Posterior cingulate gyrus (tissue), 11 donors: Measurements from ENCODE around the gene TSC22D2.

Experiments used
- DNase-seq, 10 donors: peaks; one replicate each; pipeline versions ENCODE4 v3.0.0 to v3.0.0-alpha.2; 2020 to 2021; ENCODE audit warnings: mixed read lengths in 3 of 10
- intact Hi-C: fragments of 100-400 bp; cut with DNase I; formaldehyde crosslinking; loops from one replicate; pipeline ENCODE4 v1.15.1; 2023

TSC22D2 gene

GRCh38 chr3:150384296-150385212 is 23.5 kb upstream of the TSC22D2 start:
- intact Hi-C loops = no loop called here
- peak in 5 of 10 donors; percentile 11 to 79 (median 21) for DNase-seq

- DNase-seq = no peak
- intact Hi-C loops = no loop called here
These were observed 22.5 kb upstream of the TSC22D2 start for GRCh38 chr3:150385296-150386242.

- DNase-seq = no peak
- intact Hi-C loops = no loop called here
These were observed 19.3 kb upstream of the TSC22D2 start for GRCh38 chr3:150388498-150389418.

- intact Hi-C loops = no loop called here
- DNase-seq = no peak
These were observed 18.0 kb upstream of the TSC22D2 start for GRCh38 chr3:150390087-150390486.

- intact Hi-C loops = no loop called here
- no peak for DNase-seq
These were observed 16.9 kb upstream of the TSC22D2 start for GRCh38 chr3:150391161-150391560.

- intact Hi-C loops = no loop called here
- no peak for DNase-seq
These were observed 14.4 kb upstream of the TSC22D2 start for GRCh38 chr3:150393745-150394144.

GRCh38 chr3:150394606-150395005 is 13.5 kb upstream of the TSC22D2 start:
- intact Hi-C loops = no loop called here

GRCh38 chr3:150396491-150396890 is 11.6 kb upstream of the TSC22D2 start:
- no peak for DNase-seq
- intact Hi-C loops = no loop called here

More at GRCh38 chr3:150394606-150395005, 13.5 kb upstream of the TSC22D2 start:
- DNase-seq = no peak

- intact Hi-C loops = no loop called here
- DNase-seq = no peak
These were observed 11.0 kb upstream of the TSC22D2 start for GRCh38 chr3:150396956-150397550.

- DNase-seq = no peak
- intact Hi-C loops = no loop called here
These were observed 9.0 kb upstream of the TSC22D2 start for GRCh38 chr3:150399060-150399459.

- DNase-seq = no peak
- intact Hi-C loops = no loop called here
These were observed 6.8 kb upstream of the TSC22D2 start for GRCh38 chr3:150401285-150401684.

- no peak for DNase-seq
- intact Hi-C loops = no loop called here
These were observed 5.9 kb upstream of the TSC22D2 start for GRCh38 chr3:150402217-150402616.

GRCh38 chr3:150404023-150404422 is 4.1 kb upstream of the TSC22D2 start:
- intact Hi-C loops = no loop called here
- no peak for DNase-seq

- intact Hi-C loops = loop anchor here (5.0 kb wide), 1 partner anchor 60 kb away; no protein-coding TSS in a partner anchor
- no peak for DNase-seq
These were observed 869 bp upstream of the TSC22D2 start for GRCh38 chr3:150407051-150407807.

GRCh38 chr3:150407808-150408220 is 284 bp upstream of the TSC22D2 start:
- DNase-seq = no peak
- intact Hi-C loops = loop anchor here (5.0 kb wide), 1 partner anchor 61 kb away; no protein-coding TSS in a partner anchor

GRCh38 chr3:150409125-150409511 is 1.0 kb downstream of the TSC22D2 start:
- intact Hi-C loops = loop anchor here (5.0 kb wide), 1 partner anchor 62 kb away; no protein-coding TSS in a partner anchor
- DNase-seq = peak in 3 of 10 donors; percentile 21 to 44 (median 26)

GRCh38 chr3:150409512-150410310 is 1.6 kb downstream of the TSC22D2 start:
- intact Hi-C loops = loop anchor here (1.0 to 10.0 kb wide), 7 partner anchors 62 to 655 kb away; partner anchors contain the start of genes COMMD2, EIF2A, PFN2 and SERP1
- DNase-seq = peak; percentile 62 to 96 (median 74)
